ENCODE data around the gene PPM1H. TPM values are rescaled to one million over a fixed set of nuclear protein-coding genes. Genes with fewer than 3 reads are reported as not detected.

Gene PPM1H
- total RNA-seq, 1 experiment from 2014 or later = 0.04 TPM

DNA sequence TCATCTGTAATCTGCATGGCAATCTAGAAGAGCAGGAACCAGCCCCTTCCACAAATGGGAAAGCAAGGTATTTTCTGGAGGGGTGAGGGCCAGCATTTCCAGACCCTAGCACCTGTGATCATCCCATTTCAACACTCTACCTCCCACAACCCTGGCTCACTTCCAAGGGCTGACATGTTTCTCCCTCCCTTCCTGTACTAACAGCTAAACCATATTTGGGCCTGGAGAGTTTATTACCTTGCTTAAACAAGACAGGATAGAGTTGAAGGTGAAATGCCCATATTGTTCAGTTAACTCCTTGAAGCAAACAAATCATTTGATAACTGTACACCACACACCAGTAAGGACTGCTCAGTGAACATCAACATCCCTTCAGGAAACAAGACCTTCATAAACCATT, 158.4 kb downstream of the PPM1H start:
- Histone ChIP-seq H3K4me1 (ENCODE audit: insufficient read depth, low read length, poor library complexity, severe bottlenecking) (no peaks in the 10 kb centered on the region), H3K27me3 (replicated peaks; ENCODE audit: insufficient read depth, low read depth, low read length, poor library complexity) (no peaks in the 10 kb centered on the region), H3K27ac (ENCODE audit: low read depth, low read length, poor library complexity, severe bottlenecking) (no peak overlapping the region), H3K9me3 (ENCODE audit: low read depth, low read length, poor library complexity, severe bottlenecking) (no peaks in the 10 kb centered on the region), H3K36me3 (ENCODE audit: insufficient read depth, low read length, poor library complexity, severe bottlenecking) (no peaks in the 10 kb centered on the region), H3K4me3 (ENCODE audit: low read depth, low read length, poor library complexity, severe bottlenecking) (no peak overlapping the region)
- no peak for TF ChIP-seq EZH2 (IDR thresholded peaks at IDR 0.05; ENCODE audit: borderline replicate concordance, low read depth, low read length, poor library complexity, severe bottlenecking)
- TF ChIP-seq, protein P1, sequence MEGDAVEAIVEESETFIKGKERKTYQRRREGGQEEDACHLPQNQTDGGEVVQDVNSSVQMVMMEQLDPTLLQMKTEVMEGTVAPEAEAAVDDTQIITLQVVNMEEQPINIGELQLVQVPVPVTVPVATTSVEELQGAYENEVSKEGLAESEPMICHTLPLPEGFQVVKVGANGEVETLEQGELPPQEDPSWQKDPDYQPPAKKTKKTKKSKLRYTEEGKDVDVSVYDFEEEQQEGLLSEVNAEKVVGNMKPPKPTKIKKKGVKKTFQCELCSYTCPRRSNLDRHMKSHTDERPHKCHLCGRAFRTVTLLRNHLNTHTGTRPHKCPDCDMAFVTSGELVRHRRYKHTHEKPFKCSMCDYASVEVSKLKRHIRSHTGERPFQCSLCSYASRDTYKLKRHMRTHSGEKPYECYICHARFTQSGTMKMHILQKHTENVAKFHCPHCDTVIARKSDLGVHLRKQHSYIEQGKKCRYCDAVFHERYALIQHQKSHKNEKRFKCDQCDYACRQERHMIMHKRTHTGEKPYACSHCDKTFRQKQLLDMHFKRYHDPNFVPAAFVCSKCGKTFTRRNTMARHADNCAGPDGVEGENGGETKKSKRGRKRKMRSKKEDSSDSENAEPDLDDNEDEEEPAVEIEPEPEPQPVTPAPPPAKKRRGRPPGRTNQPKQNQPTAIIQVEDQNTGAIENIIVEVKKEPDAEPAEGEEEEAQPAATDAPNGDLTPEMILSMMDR (conservative IDR thresholded peaks at IDR 0.05; ENCODE audit: low read depth, low read length) = no peak
- intact Hi-C loops (cut with micrococcal nuclease; ENCODE audit: unreplicated experiment) = no loop called here
- DNase-seq (ENCODE audit: low spot score) = no peak
- CTCF ChIA-PET = no interaction called here
- POLR2A ChIA-PET (ENCODE audit: low non-redundant PET) = no interaction called here
- no TSS peak for BruUV-seq (replicated peaks)

DNA sequence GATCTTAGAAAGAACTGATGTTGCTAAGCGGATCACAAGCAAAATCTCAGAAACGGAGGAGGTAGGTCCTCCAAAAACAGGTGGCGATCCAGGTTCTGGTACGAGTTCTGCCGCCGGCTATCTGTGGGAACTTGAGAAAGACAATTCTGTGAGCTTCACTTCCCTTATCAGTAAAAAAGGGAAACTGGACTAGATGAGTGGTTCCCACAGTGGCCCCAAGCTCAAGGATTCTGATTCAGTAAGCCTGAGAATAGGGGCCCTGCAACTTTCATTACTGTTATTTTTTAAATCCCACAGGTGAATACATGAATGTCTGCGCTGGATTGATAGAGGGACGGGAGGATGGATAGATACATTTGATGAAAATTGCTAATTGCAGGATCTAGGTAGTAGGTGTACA, 160.2 kb downstream of the PPM1H start:
- no peaks in the 10 kb centered on the region for H3K4me1 ChIP-seq (ENCODE audit: insufficient read depth, low read length, poor library complexity, severe bottlenecking)
- H3K4me3 ChIP-seq (ENCODE audit: low read depth, low read length, poor library complexity, severe bottlenecking) = no peak overlapping the region
- H3K27ac ChIP-seq (ENCODE audit: low read depth, low read length, poor library complexity, severe bottlenecking) = no peak overlapping the region
- BruUV-seq (replicated peaks) = no TSS peak
- no peaks in the 10 kb centered on the region for H3K36me3 ChIP-seq (ENCODE audit: insufficient read depth, low read length, poor library complexity, severe bottlenecking)
- no peak for TF ChIP-seq EZH2 (IDR thresholded peaks at IDR 0.05; ENCODE audit: borderline replicate concordance, low read depth, low read length, poor library complexity, severe bottlenecking)
- TF ChIP-seq, protein P1 (conservative IDR thresholded peaks at IDR 0.05; ENCODE audit: low read depth, low read length) = no peak
- POLR2A ChIA-PET (ENCODE audit: low non-redundant PET) = no interaction called here
- intact Hi-C loops (cut with micrococcal nuclease; ENCODE audit: unreplicated experiment) = no loop called here
- H3K9me3 ChIP-seq (ENCODE audit: low read depth, low read length, poor library complexity, severe bottlenecking) = no peaks in the 10 kb centered on the region
- no peak for DNase-seq (ENCODE audit: low spot score)
- CTCF ChIA-PET = no interaction called here
- no peaks in the 10 kb centered on the region for H3K27me3 ChIP-seq (replicated peaks; ENCODE audit: insufficient read depth, low read depth, low read length, poor library complexity)

DNA sequence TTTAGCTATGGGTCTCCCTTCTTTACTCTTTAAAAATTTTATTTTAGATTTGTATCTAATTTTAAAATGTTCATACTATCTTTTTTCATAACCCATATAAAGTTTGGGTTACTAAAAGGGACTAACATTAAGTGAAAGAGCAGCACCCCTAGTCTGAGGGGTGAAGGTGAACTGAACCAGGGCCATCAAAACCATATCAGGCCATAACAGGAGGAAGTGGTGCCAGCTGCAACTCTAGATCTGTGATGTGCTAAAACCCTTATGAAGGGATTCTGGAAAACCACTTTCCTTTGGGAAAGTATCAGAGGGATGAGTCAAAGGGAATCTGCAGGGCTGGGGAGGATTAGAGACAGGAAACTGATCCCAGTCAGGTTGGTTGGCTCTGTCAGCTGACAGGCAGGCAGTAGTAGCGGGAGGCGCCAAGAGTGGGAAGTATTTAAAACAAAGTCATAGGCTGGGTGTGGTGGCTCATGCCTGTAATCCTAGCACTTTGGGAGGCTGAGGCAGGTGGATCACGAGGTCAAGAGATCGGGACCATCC, 162.5 kb downstream of the PPM1H start:
- DNase-seq (ENCODE audit: low spot score) = no peak
- ChIA-PET CTCF (no interaction called here), POLR2A (ENCODE audit: low non-redundant PET) (no interaction called here)
- Histone ChIP-seq H3K27me3 (replicated peaks; ENCODE audit: insufficient read depth, low read depth, low read length, poor library complexity) (no peaks in the 10 kb centered on the region), H3K4me1 (ENCODE audit: insufficient read depth, low read length, poor library complexity, severe bottlenecking) (no peaks in the 10 kb centered on the region), H3K9me3 (ENCODE audit: low read depth, low read length, poor library complexity, severe bottlenecking) (no peaks in the 10 kb centered on the region), H3K4me3 (ENCODE audit: low read depth, low read length, poor library complexity, severe bottlenecking) (no peak overlapping the region), H3K36me3 (ENCODE audit: insufficient read depth, low read length, poor library complexity, severe bottlenecking) (no peaks in the 10 kb centered on the region), H3K27ac (ENCODE audit: low read depth, low read length, poor library complexity, severe bottlenecking) (no peak overlapping the region)
- intact Hi-C loops (cut with micrococcal nuclease; ENCODE audit: unreplicated experiment) = no loop called here
- BruUV-seq (replicated peaks) = no TSS peak
- no peak for TF ChIP-seq EZH2 (IDR thresholded peaks at IDR 0.05; ENCODE audit: borderline replicate concordance, low read depth, low read length, poor library complexity, severe bottlenecking)
- TF ChIP-seq, protein P1 (conservative IDR thresholded peaks at IDR 0.05; ENCODE audit: low read depth, low read length) = no peak

Measured in A673 (cell line).